Thyroid gland (tissue), 4 donors: Measurements from ENCODE around the gene BRAT1. TPM values are rescaled to one million over a fixed set of nuclear protein-coding genes. Genes with fewer than 3 reads are reported as not detected.
A peak's percentile ranks its signal among the peaks of the same experiment; 100 is the strongest.
"Not testable (repeated sequence)": the region's sequence is repeated elsewhere in the genome, so short reads cannot be mapped to it uniquely, and the experiment has no call there.

Source experiments
- DNase-seq, 2 donors: peaks; one replicate each; pipeline ENCODE4 v3.0.0-alpha.2; 2019
- H3K27ac ChIP-seq, 3 donors: fragments of 200-600 bp; sonication (generic); 1 replicate in 2 of 3; 2 replicates in 1 of 3; pipeline ENCODE4 v1.5.1; 2016 to 2019; ENCODE audit warnings: mild to moderate bottlenecking in 1 of 3, moderate library complexity in 1 of 3
- H3K27me3 ChIP-seq: fragments of 200-600 bp; sonication (generic); one replicate; pipeline ENCODE4 v1.5.1; 2019
- H3K36me3 ChIP-seq, 2 donors: fragments of 200-600 bp; sonication (generic); one replicate each; pipeline ENCODE4 v1.5.1; 2016 to 2019
- H3K4me1 ChIP-seq, 2 donors: fragments of 200-600 bp; sonication (generic); one replicate each; pipeline ENCODE4 v1.5.1; 2017 to 2019
- H3K4me3 ChIP-seq, 3 donors: fragments of 200-600 bp; sonication (generic); replicated peaks in 1 of 3; 1 replicate in 2 of 3; 2 replicates in 1 of 3; pipeline ENCODE4 v1.5.1; 2016; ENCODE audit warnings: mild to moderate bottlenecking in 1 of 3
- H3K9me3 ChIP-seq: fragments of 200-600 bp; sonication (generic); one replicate; pipeline ENCODE4 v1.5.1; 2017
- POLR2A ChIP-seq, 2 donors: fragments of 450-650 bp; IDR thresholded peaks; one replicate each; pipeline ENCODE4 v1.6.1; 2017; ENCODE audit warnings: antibody characterized with exemption in 2 of 2, mild to moderate bottlenecking in 2 of 2, moderate library complexity in 1 of 2
- WGBS, 2 donors: methylation state at CpG; one replicate each; pipeline ENCODE4 v1.1.5; 2017; 5-methylcytosine and 5-hydroxymethylcytosine counted together
- intact Hi-C: fragments of 100-400 bp; cut with DNase I; formaldehyde crosslinking; loops from one replicate; pipeline ENCODE4 v1.15.1; 2023
- total RNA-seq, 4 donors: library from RNA; depleted of rRNA; stranded (reverse); fragments of >200 nt; gene quantifications; one replicate each; pipeline ENCODE4 v1.2.3, GENCODE V29; 2016
- TF ChIP-seq, protein P1 (sequence below), 6 experiments: fragments of 200-600 bp in 3 of 6; fragments of 450-650 bp in 3 of 6; sonication (generic) in 3 of 6; IDR thresholded peaks; one replicate each; pipeline ENCODE4 v1.5.1; 2016 to 2019; ENCODE audit warnings: antibody characterized with exemption in 6 of 6, mild to moderate bottlenecking in 2 of 6, inconsistent platforms in 1 of 6, moderate library complexity in 1 of 6

The BRAT1 gene
- total RNA-seq, 4 donors from 2014 or later = 37.2 to 51.8 (median 45.6) TPM

DNA sequence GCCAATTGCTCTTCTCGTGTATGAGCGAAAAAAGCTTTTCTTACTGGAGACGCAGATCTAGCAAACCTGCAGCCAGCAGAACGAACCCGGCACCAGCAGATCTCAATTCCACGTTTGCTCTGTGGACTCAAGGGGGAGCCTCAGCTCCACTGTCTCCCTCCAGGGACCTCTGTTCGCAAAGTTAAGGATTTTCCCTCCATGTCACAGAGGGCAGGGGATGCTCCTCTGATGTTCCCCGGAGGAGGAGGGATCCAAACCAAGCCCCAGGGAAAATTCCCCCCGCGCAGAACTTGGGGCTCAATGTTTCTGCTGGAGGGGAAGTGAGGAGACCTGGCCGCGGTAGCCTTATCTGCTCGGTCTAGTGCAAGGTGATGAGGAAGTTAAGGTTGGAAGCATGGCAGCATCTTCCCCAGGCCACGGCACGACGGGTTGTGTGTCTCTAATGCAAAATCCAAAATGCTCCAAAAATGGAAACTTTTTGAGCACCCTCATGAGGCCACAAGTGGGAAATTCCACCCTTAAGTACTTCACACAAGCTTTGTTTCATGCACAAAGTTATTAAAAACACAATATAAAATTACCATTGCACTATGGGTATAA lies 12.5 kb upstream of the BRAT1 start:
- Histone ChIP-seq H3K27me3 (no peaks in the 10 kb centered on the region), H3K4me3 (no peak overlapping the region), H3K4me1 (peaks cover 0 to 9% of the 10 kb centered on the region in 2 donors), H3K36me3 (peaks cover 0 to 12% of the 10 kb centered on the region in 2 donors), H3K9me3 (no peaks in the 10 kb centered on the region), H3K27ac (no peak overlapping the region)
- WGBS, 2 donors = 61 to 62% methylated on average over 16 of the region's 16 CpGs
- no peak for DNase-seq
- TF ChIP-seq, protein P1, sequence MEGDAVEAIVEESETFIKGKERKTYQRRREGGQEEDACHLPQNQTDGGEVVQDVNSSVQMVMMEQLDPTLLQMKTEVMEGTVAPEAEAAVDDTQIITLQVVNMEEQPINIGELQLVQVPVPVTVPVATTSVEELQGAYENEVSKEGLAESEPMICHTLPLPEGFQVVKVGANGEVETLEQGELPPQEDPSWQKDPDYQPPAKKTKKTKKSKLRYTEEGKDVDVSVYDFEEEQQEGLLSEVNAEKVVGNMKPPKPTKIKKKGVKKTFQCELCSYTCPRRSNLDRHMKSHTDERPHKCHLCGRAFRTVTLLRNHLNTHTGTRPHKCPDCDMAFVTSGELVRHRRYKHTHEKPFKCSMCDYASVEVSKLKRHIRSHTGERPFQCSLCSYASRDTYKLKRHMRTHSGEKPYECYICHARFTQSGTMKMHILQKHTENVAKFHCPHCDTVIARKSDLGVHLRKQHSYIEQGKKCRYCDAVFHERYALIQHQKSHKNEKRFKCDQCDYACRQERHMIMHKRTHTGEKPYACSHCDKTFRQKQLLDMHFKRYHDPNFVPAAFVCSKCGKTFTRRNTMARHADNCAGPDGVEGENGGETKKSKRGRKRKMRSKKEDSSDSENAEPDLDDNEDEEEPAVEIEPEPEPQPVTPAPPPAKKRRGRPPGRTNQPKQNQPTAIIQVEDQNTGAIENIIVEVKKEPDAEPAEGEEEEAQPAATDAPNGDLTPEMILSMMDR (IDR thresholded peaks at IDR 0.05) = peak in 2 of 6 experiments; percentile 32 to 35
- no peak for TF ChIP-seq POLR2A (IDR thresholded peaks at IDR 0.05)
- intact Hi-C loops = loop anchor here (10.0 kb wide), 1 partner anchor 117 kb away; the partner anchor contains the start of gene AMZ1

DNA sequence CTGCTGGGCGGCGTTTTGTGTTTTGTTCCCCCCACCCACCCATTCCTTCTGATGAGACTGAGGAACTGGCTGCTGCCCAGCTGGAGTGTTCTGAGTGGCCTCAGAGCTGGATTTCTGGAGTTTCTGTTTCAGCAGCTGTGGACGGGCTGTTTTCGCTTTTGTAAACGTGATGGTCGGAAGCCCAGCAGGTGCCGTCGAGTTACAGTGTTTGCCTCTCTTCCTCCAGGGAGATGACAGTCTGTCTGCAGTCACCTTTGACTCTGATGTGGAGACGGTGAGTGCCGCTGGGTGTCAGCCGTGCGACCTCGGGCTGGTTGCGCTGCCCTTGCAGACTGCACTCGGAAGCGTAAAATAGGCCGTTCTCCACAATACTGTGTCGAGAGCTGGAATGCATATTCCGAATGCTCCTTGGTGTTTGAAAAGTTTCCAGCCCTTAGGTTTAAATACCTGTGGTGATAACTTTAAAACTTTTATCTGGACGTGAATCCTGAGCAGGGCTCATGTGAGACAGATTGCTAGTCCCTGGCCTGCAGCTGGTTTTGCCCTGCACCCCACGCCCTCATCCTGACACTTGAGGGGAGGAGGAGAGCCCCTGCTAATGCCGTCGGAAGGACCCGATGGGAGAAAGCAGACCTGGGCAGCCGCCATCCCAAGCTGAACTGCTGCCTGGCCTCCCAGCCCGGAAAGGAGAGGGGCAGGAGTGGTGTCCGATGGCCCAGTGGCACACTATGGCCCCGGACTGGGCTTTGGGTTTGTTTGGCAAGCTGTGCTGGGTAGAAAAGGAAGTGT lies 11.8 kb upstream of the BRAT1 start:
- no peak for TF ChIP-seq POLR2A (IDR thresholded peaks at IDR 0.05)
- TF ChIP-seq, protein P1 (IDR thresholded peaks at IDR 0.05) = no peak
- Histone ChIP-seq H3K4me1 (peaks cover 0 to 9% of the 10 kb centered on the region in 2 donors), H3K36me3 (peaks cover 0 to 7% of the 10 kb centered on the region in 2 donors), H3K27ac (no peak overlapping the region), H3K9me3 (no peaks in the 10 kb centered on the region), H3K4me3 (no peak overlapping the region), H3K27me3 (no peaks in the 10 kb centered on the region)
- intact Hi-C loops = loop anchor here (10.0 kb wide), 1 partner anchor 118 kb away; the partner anchor contains the start of gene AMZ1
- DNase-seq = no peak
- 76 to 83% methylated on average over 23 to 26 of the region's 28 CpGs for WGBS, 2 donors

DNA sequence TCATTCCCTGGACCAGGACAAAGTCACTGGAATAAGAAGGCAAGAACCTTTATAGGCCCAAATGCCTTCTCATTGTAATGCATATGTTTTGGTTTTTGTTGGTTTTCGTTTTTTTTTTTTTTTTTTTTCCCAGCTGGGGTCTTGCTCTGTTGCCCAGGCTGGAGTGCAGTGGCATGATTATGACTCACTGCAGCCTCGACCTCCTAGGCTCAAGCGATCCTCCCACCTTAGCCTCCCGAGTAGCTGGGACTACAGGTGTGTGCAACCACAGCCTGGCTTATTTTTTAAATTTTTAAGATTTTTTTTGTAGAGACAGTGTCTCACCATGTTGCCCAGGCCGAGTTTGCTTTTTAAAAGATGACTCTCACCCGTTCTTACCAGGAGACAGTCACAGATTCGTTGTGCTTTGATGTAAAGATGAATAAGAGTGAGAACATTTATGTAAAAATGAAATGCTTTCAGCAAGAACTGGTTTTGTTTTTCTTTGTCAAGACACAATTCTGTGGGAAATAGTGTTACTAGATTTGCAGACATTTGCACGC lies 11.1 kb upstream of the BRAT1 start:
- intact Hi-C loops = loop anchor here (10.0 kb wide), 1 partner anchor 118 kb away; the partner anchor contains the start of gene AMZ1
- Histone ChIP-seq H3K27ac (no peak overlapping the region), H3K27me3 (no peaks in the 10 kb centered on the region), H3K4me1 (peaks cover 0 to 9% of the 10 kb centered on the region in 2 donors), H3K36me3 (peaks cover 0 to 3% of the 10 kb centered on the region in 2 donors), H3K9me3 (no peaks in the 10 kb centered on the region), H3K4me3 (no peak overlapping the region)
- no peak for TF ChIP-seq POLR2A (IDR thresholded peaks at IDR 0.05)
- TF ChIP-seq, protein P1 (IDR thresholded peaks at IDR 0.05) = no peak
- DNase-seq = no peak
- 85 to 88% methylated on average over 8 of the region's 8 CpGs for WGBS, 2 donors

DNA sequence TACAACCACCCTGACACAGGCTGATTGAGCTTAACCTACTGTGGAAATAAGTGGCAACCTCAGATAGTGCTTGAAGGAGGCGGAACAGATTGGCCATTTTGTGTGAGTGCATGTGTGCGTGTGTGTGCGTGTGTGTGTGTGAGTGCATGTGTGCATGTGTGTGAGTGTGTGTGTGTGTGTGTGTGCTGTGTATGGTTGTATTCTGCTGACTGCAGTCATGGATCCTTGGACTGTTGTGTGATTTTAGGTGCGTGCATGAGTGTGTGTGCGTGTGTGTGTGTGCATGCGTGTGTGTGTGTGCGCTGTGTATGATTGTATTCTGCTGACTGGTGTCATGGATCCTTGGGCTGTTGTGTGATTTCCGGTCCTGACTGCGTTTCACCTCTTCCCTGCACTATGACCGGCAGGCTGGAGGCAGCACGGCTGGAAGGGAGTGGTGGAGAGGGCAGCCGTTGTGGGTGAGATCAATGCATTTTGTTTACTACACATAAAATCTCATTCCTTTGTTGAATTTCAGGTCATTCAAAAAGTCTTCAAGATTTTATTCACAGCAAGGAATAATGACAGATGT lies 9.7 kb upstream of the BRAT1 start:
- intact Hi-C loops = loop anchor here (10.0 kb wide), 1 partner anchor 120 kb away; the partner anchor contains the start of gene AMZ1
- no peak for TF ChIP-seq POLR2A (IDR thresholded peaks at IDR 0.05)
- TF ChIP-seq, protein P1 (IDR thresholded peaks at IDR 0.05) = no peak
- no peaks in the 10 kb centered on the region for H3K27me3 ChIP-seq
- no peak for DNase-seq
- no peaks in the 10 kb centered on the region for H3K9me3 ChIP-seq
- H3K27ac ChIP-seq = no peak overlapping the region
- 90 to 92% methylated on average over 12 of the region's 12 CpGs for WGBS, 2 donors
- no peak overlapping the region for H3K4me3 ChIP-seq
- H3K4me1 ChIP-seq = peaks cover 0 to 14% of the 10 kb centered on the region in 2 donors
- H3K36me3 ChIP-seq = peaks cover 0 to 3% of the 10 kb centered on the region in 2 donors

DNA sequence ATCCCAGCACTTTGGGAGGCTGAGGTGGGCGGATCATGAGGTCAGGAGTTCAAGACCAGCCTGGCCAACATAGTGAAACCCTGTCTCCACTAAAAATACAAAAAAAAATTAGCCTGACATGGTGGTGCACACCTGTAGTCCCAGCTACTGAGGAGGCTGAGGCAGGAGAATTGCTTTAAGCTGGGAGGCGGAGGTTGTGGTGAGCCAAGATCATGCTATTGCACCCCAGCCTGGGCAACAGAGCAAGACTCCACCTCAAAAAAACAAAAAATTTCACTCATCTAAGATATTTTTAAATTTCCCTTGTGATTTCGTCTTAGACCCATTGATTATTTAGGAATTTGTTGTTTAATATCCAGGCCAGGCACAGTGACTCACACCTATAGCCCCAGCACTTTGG lies 8.6 kb upstream of the BRAT1 start:
- intact Hi-C loops = loop anchor here (10.0 kb wide), 1 partner anchor 121 kb away; the partner anchor contains the start of gene AMZ1
- not testable (repeated sequence) for DNase-seq, H3K27ac ChIP-seq, H3K4me3 ChIP-seq, H3K27me3 ChIP-seq, H3K9me3 ChIP-seq, H3K36me3 ChIP-seq
- 96% methylated on average over 3 of the region's 3 CpGs for WGBS, 2 donors
- H3K4me1 ChIP-seq = peaks cover 3 to 17% of the 10 kb centered on the region in 2 donors
